Endothelial cell of umbilical vein (primary cell): ENCODE measurements around the gene AOC1. TPM values are rescaled to one million over a fixed set of nuclear protein-coding genes. Genes with fewer than 3 reads are reported as not detected.

Experiments
- BruUV-seq: library from RNA; stranded (reverse); fragments of 400-500 nt; replicated peaks from 2 replicates; lab custom pipeline; 2021; lab: Mats Ljungman, UMichigan
- CTCF ChIA-PET: fragments of 300-600, 350-600 bp; sonication (Branson Sonifier 250); formaldehyde crosslinking; loops from one replicate; lab custom pipeline; 2021; ENCODE audit warnings: antibody characterized with exemption, inconsistent platforms; lab: Charles Lee
- POLR2A ChIA-PET: fragments of 300-600, 350-600 bp; sonication (Branson Sonifier 250); formaldehyde crosslinking; loops from one replicate; lab custom pipeline; 2021; ENCODE audit warnings: antibody characterized with exemption, inconsistent platforms; lab: Charles Lee
- DNase-seq: peaks from one replicate; pipeline ENCODE4 v3.0.0-alpha.2; 2011; ENCODE audit warnings: low read depth, low spot score
- FAIRE-seq: peaks from 2 replicates; lab custom pipeline; 2011; peaks lifted over from hg19 to GRCh38; lab: Jason Lieb, UNC
- H2AFZ ChIP-seq: 2 replicates; pipeline ENCODE4 v1.6.0; 2012; ENCODE audit warnings: low read depth, low read length, control low read depth, inconsistent platforms
- H3K27ac ChIP-seq: 2 replicates; pipeline ENCODE4 v1.5.1; 2011; ENCODE audit warnings: low read depth, mild to moderate bottlenecking, control low read depth, low read length, moderate library complexity; ENCODE audit not compliant: insufficient read depth
- H3K27me3 ChIP-seq, 2 experiments: 2 replicates each; pipeline versions ENCODE4 v1.6.0 to v1.6.1; 2011; ENCODE audit warnings: low read length in 2 of 2, mixed read lengths in 1 of 2; ENCODE audit not compliant: control insufficient read depth in 2 of 2, insufficient read depth in 2 of 2
- H3K36me3 ChIP-seq, 2 experiments: 2 replicates in 1 of 2; 3 replicates in 1 of 2; pipeline ENCODE4 v1.5.1; 2011; ENCODE audit warnings: low read length in 2 of 2, mild to moderate bottlenecking in 1 of 2, moderate library complexity in 1 of 2; ENCODE audit not compliant: control insufficient read depth in 2 of 2, insufficient read depth in 2 of 2; ENCODE audit errors: extremely low read depth in 1 of 2
- H3K4me1 ChIP-seq: 3 replicates; pipeline ENCODE4 v1.5.1; 2011; ENCODE audit warnings: mild to moderate bottlenecking, low read length; ENCODE audit not compliant: control insufficient read depth, insufficient read depth; ENCODE audit errors: extremely low read depth
- H3K4me2 ChIP-seq: 2 replicates; pipeline ENCODE4 v1.6.1; 2011; ENCODE audit warnings: low read length, control low read depth, mixed read lengths; ENCODE audit not compliant: insufficient read depth
- H3K4me3 ChIP-seq, 3 experiments: fragments of 200-600 bp in 1 of 3; sonication (generic), shearing (Covaris generic) in 1 of 3; replicated peaks in 1 of 3; 2 replicates each; pipeline ENCODE4 v1.5.1; 2011 to 2016; ENCODE audit warnings: control low read depth in 3 of 3, low read length in 3 of 3, mild to moderate bottlenecking in 2 of 3, inconsistent platforms in 1 of 3, low read depth in 1 of 3, moderate library complexity in 1 of 3; ENCODE audit not compliant: insufficient read depth in 1 of 3
- H3K79me2 ChIP-seq: 2 replicates; pipeline ENCODE4 v1.6.0; 2012; ENCODE audit warnings: low read length, inconsistent platforms; ENCODE audit not compliant: control insufficient read depth, insufficient read depth
- H3K9ac ChIP-seq: replicated peaks from 2 replicates; pipeline ENCODE3; 2011; ENCODE audit warnings: low read length, control low read depth; ENCODE audit not compliant: insufficient read depth; ENCODE audit errors: extremely low read depth
- H3K9me1 ChIP-seq: replicated peaks from 3 replicates; pipeline ENCODE4 v1.6.0; 2011; ENCODE audit warnings: mild to moderate bottlenecking, low read length; ENCODE audit not compliant: control insufficient read depth, insufficient read depth; ENCODE audit errors: extremely low read depth
- H3K9me3 ChIP-seq: replicated peaks from 2 replicates; pipeline ENCODE4 v1.5.1; 2012; ENCODE audit warnings: low read length, inconsistent platforms; ENCODE audit not compliant: control insufficient read depth, insufficient read depth
- H4K20me1 ChIP-seq: replicated peaks from 2 replicates; pipeline ENCODE3; 2011; ENCODE audit warnings: mild to moderate bottlenecking, low read length; ENCODE audit not compliant: control insufficient read depth, insufficient read depth; ENCODE audit errors: extremely low read depth
- EZH2 ChIP-seq: IDR thresholded peaks from 2 replicates; pipeline ENCODE4 v1.6.1; 2012; ENCODE audit warnings: borderline replicate concordance, low read depth, mild to moderate bottlenecking, moderate library complexity, low read length, inconsistent platforms; ENCODE audit not compliant: severe bottlenecking
- FOS ChIP-seq: IDR thresholded peaks from 2 replicates; pipeline ENCODE4 v1.6.1; 2011; ENCODE audit warnings: mild to moderate bottlenecking, low read length, moderate library complexity, borderline replicate concordance; ENCODE audit not compliant: insufficient read depth
- GATA2 ChIP-seq: IDR thresholded peaks from 2 replicates; pipeline ENCODE4 v1.7.0; 2011; ENCODE audit warnings: low read depth, mild to moderate bottlenecking, moderate library complexity, mixed read lengths, low read length; ENCODE audit not compliant: insufficient read length, insufficient read depth
- JUN ChIP-seq: IDR thresholded peaks from 2 replicates; pipeline ENCODE4 v1.6.1; 2011; ENCODE audit warnings: borderline replicate concordance, low read depth; ENCODE audit not compliant: insufficient read length, insufficient read depth
- MYC ChIP-seq: IDR thresholded peaks from one replicate; pipeline ENCODE4 v1.6.1; 2011; ENCODE audit warnings: mild to moderate bottlenecking, low read depth, low read length
- POLR2A ChIP-seq: IDR thresholded peaks from 2 replicates; pipeline ENCODE4 v1.6.1; 2012; ENCODE audit warnings: low read depth, mild to moderate bottlenecking, control low read depth, low read length
- POLR2AphosphoS5 ChIP-seq: IDR thresholded peaks from 2 replicates; pipeline ENCODE4 v1.6.1; 2012; ENCODE audit warnings: low read depth, mild to moderate bottlenecking, control low read depth, low read length, moderate library complexity; ENCODE audit not compliant: insufficient read depth
- dilution Hi-C: fragments of 300-500 bp; cut with MboI; formaldehyde crosslinking; loops from one replicate; pipeline ENCODE4 v1.15.0; 2019; ENCODE audit warnings: low sequenced_read_pairs; ENCODE audit not compliant: extremely low pct_ligation_motif_present
- intact Hi-C: fragments of 100-400 bp; cut with micrococcal nuclease; formaldehyde crosslinking; loops from one replicate; pipeline ENCODE4 v1.10.0; 2022
- polyA plus RNA-seq, 4 experiments: library from polyadenylated mRNA; depleted of rRNA in 3 of 4; stranded (reverse) in 3 of 4; unstranded in 1 of 4; fragments of >200 nt; gene quantifications; 2 replicates each; pipeline versions ENCODE4 v1.2.1 to v1.2.3, GENCODE V29; 2011 to 2012; ENCODE audit warnings: missing spikeins in 1 of 4
- total RNA-seq: library from RNA; stranded (reverse); gene quantifications from 2 replicates; pipeline ENCODE4 v1.2.3, GENCODE V29; 2021
- TF ChIP-seq, protein P1 (sequence below), 2 donors: IDR thresholded peaks; 1 replicate in 1 of 2; 2 replicates in 1 of 2; pipeline ENCODE4 v1.5.1; 2011; ENCODE audit warnings: low read length in 2 of 2, mild to moderate bottlenecking in 2 of 2, moderate library complexity in 2 of 2, control low read depth in 1 of 2, inconsistent platforms in 1 of 2, low read depth in 1 of 2; ENCODE audit not compliant: insufficient read depth in 1 of 2; ENCODE audit errors: extremely low read depth in 1 of 2
- TF ChIP-seq, protein P2 (sequence below): IDR thresholded peaks from 2 replicates; pipeline ENCODE4 v1.6.1; 2011; ENCODE audit not compliant: insufficient read depth, insufficient read length

The AOC1 gene
- total and polyA plus RNA-seq, 2 donors (not counting 3 experiments of a cell fraction or from before 2014, with no cell fraction given): not detected

- H3K79me2 ChIP-seq: no peaks in the 10 kb centered on the region
- H3K9ac ChIP-seq: no peak overlapping the region
- BruUV-seq: no TSS peak
- H3K4me2 ChIP-seq: no peak overlapping the region
- no peak overlapping the region for H2AFZ ChIP-seq
- ChIA-PET POLR2A (no interaction called here), CTCF (interaction anchor here (1.8 kb wide), 1 partner anchor 12 kb away, joined by 4 read pairs; no protein-coding TSS in a partner anchor)
- no peaks in the 10 kb centered on the region for H3K36me3 ChIP-seq
- TF ChIP-seq, protein P1, sequence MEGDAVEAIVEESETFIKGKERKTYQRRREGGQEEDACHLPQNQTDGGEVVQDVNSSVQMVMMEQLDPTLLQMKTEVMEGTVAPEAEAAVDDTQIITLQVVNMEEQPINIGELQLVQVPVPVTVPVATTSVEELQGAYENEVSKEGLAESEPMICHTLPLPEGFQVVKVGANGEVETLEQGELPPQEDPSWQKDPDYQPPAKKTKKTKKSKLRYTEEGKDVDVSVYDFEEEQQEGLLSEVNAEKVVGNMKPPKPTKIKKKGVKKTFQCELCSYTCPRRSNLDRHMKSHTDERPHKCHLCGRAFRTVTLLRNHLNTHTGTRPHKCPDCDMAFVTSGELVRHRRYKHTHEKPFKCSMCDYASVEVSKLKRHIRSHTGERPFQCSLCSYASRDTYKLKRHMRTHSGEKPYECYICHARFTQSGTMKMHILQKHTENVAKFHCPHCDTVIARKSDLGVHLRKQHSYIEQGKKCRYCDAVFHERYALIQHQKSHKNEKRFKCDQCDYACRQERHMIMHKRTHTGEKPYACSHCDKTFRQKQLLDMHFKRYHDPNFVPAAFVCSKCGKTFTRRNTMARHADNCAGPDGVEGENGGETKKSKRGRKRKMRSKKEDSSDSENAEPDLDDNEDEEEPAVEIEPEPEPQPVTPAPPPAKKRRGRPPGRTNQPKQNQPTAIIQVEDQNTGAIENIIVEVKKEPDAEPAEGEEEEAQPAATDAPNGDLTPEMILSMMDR (IDR thresholded peaks at IDR 0.05; ENCODE audit: extremely low read depth in 1 of 2, insufficient read depth in 1 of 2, low read depth in 1 of 2, low read length in 2 of 2): no peak
- TF ChIP-seq POLR2AphosphoS5 (no peak), MYC (no peak), FOS (no peak), GATA2 (no peak)
- no peak for DNase-seq
- H3K27me3 ChIP-seq: peaks cover 3 to 6% of the 10 kb centered on the region in 2 experiments
- H3K9me3 ChIP-seq: no peaks in the 10 kb centered on the region
- dilution Hi-C loops (no loop called here), intact Hi-C loops (no loop called here)
- H3K9me1 ChIP-seq: no peaks in the 10 kb centered on the region
- no peaks in the 10 kb centered on the region for H3K4me1 ChIP-seq
- no peaks in the 10 kb centered on the region for H4K20me1 ChIP-seq
- no peak overlapping the region for H3K4me3 ChIP-seq
- H3K27ac ChIP-seq: no peak overlapping the region
- no peak for FAIRE-seq
These were observed 39.4 kb downstream of the AOC1 start for GRCh38 chr7:150891740-150892139.

- DNase-seq: no peak
- ChIA-PET POLR2A (no interaction called here), CTCF (interaction anchor here (1.2 kb wide), 1 partner anchor 93 kb away, joined by 4 read pairs; no protein-coding TSS in a partner anchor)
- TF ChIP-seq JUN (no peak), EZH2 (no peak), FOS (no peak), POLR2A (no peak), GATA2 (no peak), MYC (no peak), POLR2AphosphoS5 (no peak)
- TF ChIP-seq, protein P1 (IDR thresholded peaks at IDR 0.05; ENCODE audit: extremely low read depth in 1 of 2, insufficient read depth in 1 of 2, low read depth in 1 of 2, low read length in 2 of 2): no peak
- TF ChIP-seq, protein P2, sequence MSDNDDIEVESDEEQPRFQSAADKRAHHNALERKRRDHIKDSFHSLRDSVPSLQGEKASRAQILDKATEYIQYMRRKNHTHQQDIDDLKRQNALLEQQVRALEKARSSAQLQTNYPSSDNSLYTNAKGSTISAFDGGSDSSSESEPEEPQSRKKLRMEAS: no peak
- Histone ChIP-seq H3K27ac (no peak overlapping the region), H3K9ac (no peak overlapping the region), H3K36me3 (no peaks in the 10 kb centered on the region), H2AFZ (no peak overlapping the region), H3K9me1 (no peaks in the 10 kb centered on the region), H3K4me2 (no peak overlapping the region), H3K27me3 (peaks cover 6 to 7% of the 10 kb centered on the region in 2 experiments), H3K4me1 (no peaks in the 10 kb centered on the region), H4K20me1 (no peaks in the 10 kb centered on the region), H3K9me3 (no peaks in the 10 kb centered on the region), H3K79me2 (no peaks in the 10 kb centered on the region), H3K4me3 (no peak overlapping the region)
- no peak for FAIRE-seq
- dilution Hi-C loops: no loop called here
- no TSS peak for BruUV-seq
- intact Hi-C loops: no loop called here
These were observed 43.5 kb downstream of the AOC1 start for GRCh38 chr7:150895809-150896208.
